Keratinocyte (primary cell): Measurements from ENCODE around the gene ZNF426.

ENCODE experiments used
- CTCF ChIP-seq, 3 experiments: IDR thresholded peaks in 1 of 3; conservative IDR thresholded peaks in 1 of 3; optimal IDR thresholded peaks in 1 of 3; 2 replicates in 2 of 3; 3 replicates in 1 of 3; pipeline versions ENCODE3 to v1.5.1; 2011; ENCODE audit warnings: low read length in 3 of 3, mild to moderate bottlenecking in 3 of 3, moderate library complexity in 2 of 3, control low read depth in 1 of 3, inconsistent platforms in 1 of 3; ENCODE audit not compliant: insufficient read depth in 2 of 3; ENCODE audit errors: extremely low read depth in 1 of 3
- EZH2 ChIP-seq: IDR thresholded peaks from one replicate; pipeline ENCODE4 v1.6.1; 2012; ENCODE audit warnings: inconsistent platforms, mild to moderate bottlenecking, low read length, moderate library complexity

GRCh38 chr19:9565900-9566705 lies 27.7 kb upstream of the ZNF426 start:
- TF ChIP-seq CTCF (optimal IDR thresholded peaks at IDR 0.05 in 1 of 3, IDR thresholded peaks at IDR 0.05 in 1 of 3, conservative IDR thresholded peaks at IDR 0.05 in 1 of 3; ENCODE audit: extremely low read depth in 1 of 3, insufficient read depth in 2 of 3, low read length in 3 of 3) (no peak), EZH2 (no peak)
